IgD-negative memory B cell (primary cell): ENCODE results near the gene FBL. TPM values are rescaled to one million over a fixed set of nuclear protein-coding genes. Genes with fewer than 3 reads are reported as not detected.

ENCODE experiments used
- H3K27ac Mint-ChIP-seq, 3 donors: one replicate each; pipeline ENCODE4 v1.8.0; 2020 to 2022; ENCODE audit warnings: mild to moderate bottlenecking in 3 of 3, mixed read lengths in 3 of 3, moderate library complexity in 1 of 3
- H3K27me3 Mint-ChIP-seq: one replicate; pipeline ENCODE4 v1.8.0; 2021; ENCODE audit warnings: mixed read lengths
- H3K36me3 Mint-ChIP-seq: one replicate; pipeline ENCODE4 v1.8.0; 2020; ENCODE audit warnings: mild to moderate bottlenecking, mixed read lengths
- H3K4me1 Mint-ChIP-seq, 3 donors: one replicate each; pipeline ENCODE4 v1.8.0; 2020 to 2022; ENCODE audit warnings: mixed read lengths in 3 of 3, mild to moderate bottlenecking in 1 of 3
- H3K4me3 Mint-ChIP-seq, 4 donors: one replicate each; pipeline ENCODE4 v1.8.0; 2020 to 2022; ENCODE audit warnings: mild to moderate bottlenecking in 4 of 4, mixed read lengths in 4 of 4, moderate library complexity in 3 of 4
- H3K9me3 Mint-ChIP-seq, 3 donors: one replicate each; pipeline ENCODE4 v1.8.0; 2020 to 2021; ENCODE audit warnings: mixed read lengths in 3 of 3, mild to moderate bottlenecking in 1 of 3
- polyA plus RNA-seq: library from polyadenylated mRNA; unstranded; fragments of 300-500 nt; fragmentation: Illumina TruSeq; gene quantifications from one replicate; pipeline ENCODE4 v1.2.3, GENCODE V29; 2021

Gene FBL
- polyA plus RNA-seq, 1 donor from 2014 or later, result 183 TPM

DNA sequence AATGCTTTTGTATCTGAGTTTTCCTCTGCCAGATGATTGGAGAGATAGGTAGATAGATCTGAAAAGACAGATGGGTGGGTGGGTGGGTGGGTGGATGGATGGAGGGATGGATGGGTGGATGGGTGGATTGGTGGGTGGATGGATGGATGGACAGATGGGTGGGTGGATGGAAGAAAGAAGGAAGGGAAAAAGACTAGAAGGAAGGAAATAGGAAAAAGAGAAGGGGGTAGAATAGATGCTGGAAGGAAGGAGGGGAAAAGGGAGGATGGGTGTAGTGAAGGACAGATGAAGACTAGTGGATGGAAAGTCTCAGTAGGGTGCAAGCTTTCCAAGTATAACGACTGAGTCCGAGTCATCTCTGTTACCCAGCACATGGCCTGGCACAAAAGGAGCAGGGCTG lies 19.0 kb upstream of the FBL start:
- H3K36me3 Mint-ChIP-seq, result peaks cover 1% of the 10 kb centered on the region
- no peaks in the 10 kb centered on the region for H3K4me1 Mint-ChIP-seq
- no peak overlapping the region for H3K27ac Mint-ChIP-seq
- H3K27me3 Mint-ChIP-seq, result peaks cover 4% of the 10 kb centered on the region
- H3K4me3 Mint-ChIP-seq, result peak overlapping the region in 1 of 4 donors; percentile 17
- no peaks in the 10 kb centered on the region for H3K9me3 Mint-ChIP-seq

DNA sequence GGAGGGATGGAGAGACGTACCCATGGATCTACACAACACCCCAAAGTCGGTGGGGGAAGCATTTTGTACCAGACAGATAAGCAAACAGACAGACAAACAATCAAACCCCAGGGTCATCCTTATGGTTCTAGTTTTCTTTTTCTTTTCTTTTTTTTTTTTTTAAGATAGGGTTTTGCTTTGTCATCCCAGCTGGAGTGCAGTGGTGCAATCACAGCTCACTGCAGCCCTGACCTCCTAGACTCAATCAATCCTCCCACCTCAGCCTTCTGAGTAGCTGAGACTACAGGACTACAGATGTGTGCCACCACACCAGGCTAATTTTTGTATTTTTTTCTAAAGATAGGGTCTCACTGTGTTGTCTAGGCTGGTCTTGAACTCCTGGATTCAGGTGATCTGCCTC lies 17.9 kb upstream of the FBL start:
- no peak overlapping the region for H3K4me3 Mint-ChIP-seq
- H3K4me1 Mint-ChIP-seq, result no peaks in the 10 kb centered on the region
- peaks cover 4% of the 10 kb centered on the region for H3K27me3 Mint-ChIP-seq
- H3K36me3 Mint-ChIP-seq, result peaks cover 1% of the 10 kb centered on the region
- H3K9me3 Mint-ChIP-seq, result no peaks in the 10 kb centered on the region
- H3K27ac Mint-ChIP-seq, result no peak overlapping the region

DNA sequence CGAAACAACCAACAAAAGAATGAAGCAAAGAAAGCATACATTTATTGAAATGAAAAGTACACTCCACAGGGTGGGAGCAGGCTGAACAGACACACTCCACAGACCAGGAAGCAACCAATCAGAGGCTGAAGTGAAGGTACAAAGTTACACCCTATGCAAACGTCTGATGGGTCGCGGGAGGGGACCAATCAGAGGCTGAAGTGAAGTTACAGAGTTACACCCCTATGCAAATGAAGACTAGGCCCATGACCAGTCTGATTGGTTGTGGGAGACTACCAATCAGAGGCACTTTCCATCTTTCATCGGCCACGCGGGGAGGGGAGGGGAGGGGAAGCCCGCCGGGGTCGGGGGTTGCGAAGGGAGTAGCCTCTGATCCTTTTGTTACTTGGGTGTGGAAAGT lies 12.4 kb upstream of the FBL start:
- Mint-ChIP-seq H3K36me3 (peaks cover under 1% of the 10 kb centered on the region), H3K4me1 (no peaks in the 10 kb centered on the region), H3K9me3 (peaks cover 0 to 4% (median 2%) of the 10 kb centered on the region in 3 donors), H3K27me3 (peaks cover 9% of the 10 kb centered on the region), H3K27ac (no peak overlapping the region), H3K4me3 (peak overlapping the region in 1 of 4 donors; percentile 3)

DNA sequence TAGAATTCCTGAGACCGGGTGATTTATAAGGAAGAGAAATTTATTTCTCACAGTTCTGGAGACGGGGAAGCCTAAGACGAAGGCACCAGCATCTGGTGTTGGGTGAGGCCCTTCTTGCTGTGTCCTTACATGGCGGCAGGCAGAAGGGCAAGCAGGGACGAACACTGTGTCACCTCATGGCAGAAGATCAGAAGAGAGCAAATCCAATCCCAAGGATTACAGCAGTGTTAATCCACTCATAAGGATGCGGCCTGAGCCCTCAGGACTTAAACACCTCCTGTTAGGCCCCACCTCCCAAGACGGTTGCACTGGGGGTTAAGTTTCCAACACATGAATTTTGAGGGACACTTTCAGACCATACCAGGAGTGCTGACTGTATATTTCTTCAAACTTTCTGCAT lies 6.7 kb upstream of the FBL start:
- H3K9me3 Mint-ChIP-seq, result peaks cover 0 to 2% (median 0%) of the 10 kb centered on the region in 3 donors
- no peak overlapping the region for H3K4me3 Mint-ChIP-seq
- H3K36me3 Mint-ChIP-seq, result peaks cover 2% of the 10 kb centered on the region
- H3K27me3 Mint-ChIP-seq, result peaks cover 9% of the 10 kb centered on the region
- no peak overlapping the region for H3K27ac Mint-ChIP-seq
- H3K4me1 Mint-ChIP-seq, result no peaks in the 10 kb centered on the region

DNA sequence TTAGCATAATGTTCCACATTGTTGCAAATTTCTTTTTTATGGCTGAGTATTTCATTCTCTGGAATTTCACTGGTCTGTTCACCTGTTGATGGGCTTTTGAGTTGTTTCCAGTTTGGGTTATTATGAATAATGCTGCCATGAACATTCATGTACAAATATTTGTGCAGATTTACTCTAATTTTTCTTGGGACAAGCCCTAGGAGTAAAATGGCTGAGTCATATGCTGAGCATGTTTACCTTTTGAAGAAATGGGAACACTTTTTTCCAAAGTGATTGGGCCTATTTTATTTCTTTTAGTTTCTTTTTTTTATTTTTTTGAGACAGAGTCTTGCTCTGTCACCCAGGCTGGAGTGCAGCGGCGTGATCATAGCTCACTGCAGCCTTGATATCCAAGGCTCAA lies 4.7 kb upstream of the FBL start:
- peaks cover 0 to 1% (median 0%) of the 10 kb centered on the region in 3 donors for H3K9me3 Mint-ChIP-seq
- H3K27ac Mint-ChIP-seq, result no peak overlapping the region
- H3K4me3 Mint-ChIP-seq, result peak overlapping the region in 1 of 4 donors; percentile 29
- peaks cover 6 to 7% (median 6%) of the 10 kb centered on the region in 3 donors for H3K4me1 Mint-ChIP-seq
- peaks cover 9% of the 10 kb centered on the region for H3K27me3 Mint-ChIP-seq
- peaks cover 2% of the 10 kb centered on the region for H3K36me3 Mint-ChIP-seq

GRCh38 chr19:39848392-39848791 lies 2.2 kb upstream of the FBL start:
- H3K9me3 Mint-ChIP-seq, result no peaks in the 10 kb centered on the region
- no peak overlapping the region for H3K27ac Mint-ChIP-seq
- H3K4me1 Mint-ChIP-seq, result peaks cover 23 to 24% (median 24%) of the 10 kb centered on the region in 3 donors
- H3K27me3 Mint-ChIP-seq, result peaks cover 2% of the 10 kb centered on the region
- peak overlapping the region in 1 of 4 donors; percentile 78 for H3K4me3 Mint-ChIP-seq
- H3K36me3 Mint-ChIP-seq, result peaks cover 2% of the 10 kb centered on the region

DNA sequence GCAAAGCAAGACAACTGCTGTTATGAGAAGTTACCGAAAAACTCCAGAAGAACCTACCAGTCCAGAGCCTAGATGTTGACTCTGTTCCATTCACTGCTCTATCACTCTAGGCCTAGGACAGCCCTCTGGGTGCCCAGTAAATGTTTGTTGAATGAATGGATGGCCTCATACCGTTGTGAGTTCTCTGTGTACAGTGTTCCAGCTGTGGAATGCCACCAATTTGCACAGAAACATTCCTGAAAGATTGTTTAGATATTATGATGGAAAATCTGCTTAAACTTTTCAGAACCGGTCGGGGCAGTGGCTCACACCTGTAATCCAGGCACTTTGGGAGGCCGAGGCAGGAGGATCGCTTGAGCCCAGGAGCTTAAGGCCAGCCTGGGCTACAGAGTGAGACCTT lies 1.3 kb upstream of the FBL start:
- Mint-ChIP-seq H3K27ac (no peak overlapping the region), H3K4me3 (peak overlapping the region in 3 of 4 donors; percentile 2 to 96 (median 89)), H3K36me3 (peaks cover 2% of the 10 kb centered on the region), H3K4me1 (peaks cover 27 to 32% (median 31%) of the 10 kb centered on the region in 3 donors), H3K9me3 (no peaks in the 10 kb centered on the region), H3K27me3 (peaks cover 2% of the 10 kb centered on the region)

DNA sequence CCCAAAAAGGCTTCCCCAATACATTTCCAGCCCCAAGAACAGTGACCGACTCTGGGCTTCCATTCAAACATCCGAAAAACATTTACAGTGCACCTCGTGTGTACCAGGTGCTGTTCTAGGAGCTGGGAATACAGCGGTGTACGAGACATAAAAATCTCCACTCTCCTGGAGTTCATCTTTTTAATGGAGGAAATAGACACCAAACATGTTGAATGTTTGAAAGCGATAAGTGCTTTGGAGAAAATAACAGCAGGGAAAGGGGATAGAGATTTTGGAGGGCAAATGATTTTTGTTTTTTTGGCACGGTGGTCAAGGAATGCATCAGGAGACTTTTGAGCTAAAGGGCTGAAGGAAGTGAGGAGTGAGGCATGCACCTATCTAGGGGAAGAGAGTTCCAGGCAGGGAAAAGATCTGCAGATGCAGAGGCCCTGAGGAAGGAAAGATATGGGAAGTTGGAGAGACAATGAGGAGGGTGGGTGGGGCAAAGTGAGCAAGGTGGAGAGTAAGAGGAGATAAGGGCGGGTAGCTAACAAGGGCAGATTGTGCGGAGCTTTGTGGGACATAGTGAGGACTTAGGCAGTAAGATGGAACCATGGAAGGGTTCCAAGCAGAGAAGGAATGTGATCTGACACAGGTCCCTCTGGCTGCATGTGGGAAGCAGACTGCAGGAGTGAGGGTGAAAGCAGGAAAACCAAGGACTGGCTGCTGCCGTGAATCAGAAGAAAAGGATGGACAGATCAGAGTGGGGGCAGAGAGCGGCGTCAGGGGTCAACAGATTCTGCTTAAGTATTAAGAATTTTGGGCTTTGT lies 703 bp upstream of the FBL start:
- Mint-ChIP-seq H3K9me3 (no peaks in the 10 kb centered on the region), H3K4me1 (peaks cover 32 to 36% (median 35%) of the 10 kb centered on the region in 3 donors), H3K36me3 (peaks cover 2% of the 10 kb centered on the region), H3K27me3 (peaks cover 2% of the 10 kb centered on the region), H3K27ac (peak overlapping the region; percentile 83 to 97 (median 93)), H3K4me3 (peak overlapping the region; percentile 89 to 96 (median 94))

GRCh38 chr19:39845584-39845932 lies 621 bp downstream of the FBL start:
- Mint-ChIP-seq H3K36me3 (peaks cover 2% of the 10 kb centered on the region), H3K27me3 (no peaks in the 10 kb centered on the region), H3K4me3 (peak overlapping the region; percentile 89 to 96 (median 94)), H3K4me1 (peaks cover 34 to 39% (median 36%) of the 10 kb centered on the region in 3 donors), H3K9me3 (no peaks in the 10 kb centered on the region), H3K27ac (peak overlapping the region; percentile 83 to 97 (median 93))

DNA sequence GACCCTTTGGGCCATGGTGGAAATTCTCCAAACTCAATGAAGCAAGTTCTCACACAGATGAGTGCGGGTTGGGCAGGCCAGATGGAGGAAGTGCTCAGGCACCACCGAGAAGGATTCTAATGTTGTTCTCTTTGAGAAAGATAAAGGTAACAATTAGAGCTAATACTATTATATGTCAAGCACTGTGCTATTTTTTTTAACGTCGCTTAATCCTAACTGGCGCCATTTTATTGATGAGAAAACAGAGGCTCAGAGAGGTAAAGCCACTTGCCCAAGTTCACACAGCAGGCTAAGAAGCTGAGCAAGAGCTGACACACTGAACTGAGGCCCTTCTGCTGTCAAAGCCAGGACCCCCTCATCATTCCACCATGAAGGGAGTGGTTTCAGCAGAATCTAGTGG lies 1.0 kb downstream of the FBL start:
- Mint-ChIP-seq H3K9me3 (no peaks in the 10 kb centered on the region), H3K27me3 (no peaks in the 10 kb centered on the region), H3K4me1 (peaks cover 34 to 39% (median 36%) of the 10 kb centered on the region in 3 donors), H3K4me3 (peak overlapping the region; percentile 89 to 96 (median 94)), H3K27ac (peak overlapping the region; percentile 83 to 97 (median 93)), H3K36me3 (peaks cover 4% of the 10 kb centered on the region)

DNA sequence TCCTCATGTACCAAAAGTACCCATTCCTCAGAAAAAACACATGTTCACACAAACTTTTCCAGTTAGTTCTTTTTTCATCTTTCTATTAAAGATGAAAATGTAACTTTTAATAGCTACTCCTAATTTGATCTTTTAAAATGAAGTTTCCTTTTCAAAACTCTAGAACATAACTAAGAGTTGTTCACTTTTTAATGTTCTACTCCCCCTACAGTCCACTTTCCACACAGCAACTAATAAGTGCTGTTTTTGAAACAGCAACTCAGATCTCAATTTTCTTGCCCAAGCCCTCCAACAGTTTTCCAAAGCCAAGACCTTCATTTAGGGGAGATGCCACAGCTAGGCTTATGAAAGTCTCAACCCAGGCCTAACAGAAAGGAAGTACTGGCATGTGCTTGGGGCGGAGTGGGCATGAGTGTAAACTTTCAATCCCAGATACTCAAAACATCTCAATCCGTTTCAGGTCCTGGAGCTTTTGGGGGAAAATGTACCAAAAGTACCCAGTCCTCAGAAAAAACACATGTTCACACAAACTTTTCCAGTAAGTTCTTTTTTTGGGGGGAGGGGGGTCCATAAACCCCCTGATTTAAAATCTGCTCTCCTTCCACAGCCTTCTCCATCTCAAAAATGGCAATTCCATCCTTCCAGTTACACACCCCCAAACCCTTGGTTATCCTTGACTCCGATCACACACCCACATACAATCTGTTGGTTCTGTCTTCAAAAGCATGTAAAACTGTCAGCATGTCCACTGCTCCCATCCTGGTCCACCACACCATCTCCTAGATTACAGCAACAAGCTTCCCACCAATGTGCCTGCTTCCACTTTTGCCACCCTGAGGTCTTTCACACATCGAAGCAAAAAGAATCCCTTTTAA lies 2.0 kb downstream of the FBL start:
- H3K27me3 Mint-ChIP-seq, result no peaks in the 10 kb centered on the region
- peak overlapping the region; percentile 89 to 96 (median 92) for H3K4me3 Mint-ChIP-seq
- peaks cover 3% of the 10 kb centered on the region for H3K36me3 Mint-ChIP-seq
- no peaks in the 10 kb centered on the region for H3K9me3 Mint-ChIP-seq
- H3K27ac Mint-ChIP-seq, result peak overlapping the region; percentile 60 to 85 (median 83)
- H3K4me1 Mint-ChIP-seq, result peaks cover 34 to 42% (median 36%) of the 10 kb centered on the region in 3 donors

DNA sequence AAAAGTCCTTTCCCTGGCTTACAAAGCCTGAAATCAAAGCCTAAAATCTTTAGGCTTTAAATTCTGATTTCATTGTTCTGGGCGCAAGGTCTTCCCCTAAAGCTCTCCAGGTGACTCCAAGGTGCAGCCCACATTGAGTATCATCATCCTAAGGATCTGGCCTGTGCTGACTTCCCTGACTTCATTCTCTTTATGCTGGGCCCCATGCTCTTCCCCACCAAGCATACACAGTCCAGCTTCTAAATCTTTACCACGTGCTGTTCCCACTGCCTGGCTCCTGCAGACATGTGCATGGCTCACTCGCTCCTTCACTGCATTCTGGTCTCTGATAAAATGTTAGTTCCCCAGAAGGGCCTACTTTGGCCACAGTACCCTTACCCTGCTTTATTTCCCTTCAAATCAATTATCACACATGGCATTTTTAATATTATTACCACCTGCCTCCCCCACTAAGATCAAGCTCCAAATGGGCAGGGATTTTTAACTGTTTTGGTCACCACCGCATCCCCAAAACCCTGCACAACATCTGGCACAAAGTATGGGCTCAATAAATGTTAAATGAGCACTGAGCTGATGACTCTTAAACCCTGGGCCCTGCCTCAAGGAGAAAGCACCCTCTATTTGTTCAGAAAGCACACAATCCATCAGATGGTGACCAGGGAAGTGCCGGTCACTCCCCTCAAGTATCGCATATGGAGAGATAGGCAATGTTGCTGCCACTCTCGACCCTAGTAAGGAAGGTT lies 3.3 kb downstream of the FBL start:
- Mint-ChIP-seq H3K4me3 (peak overlapping the region; percentile 30 to 76 (median 74)), H3K27ac (peak overlapping the region in 1 of 3 donors; percentile 83), H3K27me3 (no peaks in the 10 kb centered on the region), H3K4me1 (peaks cover 34 to 42% (median 36%) of the 10 kb centered on the region in 3 donors), H3K9me3 (no peaks in the 10 kb centered on the region), H3K36me3 (peaks cover 3% of the 10 kb centered on the region)

- H3K27ac Mint-ChIP-seq, result no peak overlapping the region
- H3K9me3 Mint-ChIP-seq, result no peaks in the 10 kb centered on the region
- peaks cover 27 to 36% (median 30%) of the 10 kb centered on the region in 3 donors for H3K4me1 Mint-ChIP-seq
- H3K4me3 Mint-ChIP-seq, result no peak overlapping the region
- peaks cover 3% of the 10 kb centered on the region for H3K36me3 Mint-ChIP-seq
- no peaks in the 10 kb centered on the region for H3K27me3 Mint-ChIP-seq
These were observed 5.1 kb downstream of the FBL start for GRCh38 chr19:39841041-39841440.

DNA sequence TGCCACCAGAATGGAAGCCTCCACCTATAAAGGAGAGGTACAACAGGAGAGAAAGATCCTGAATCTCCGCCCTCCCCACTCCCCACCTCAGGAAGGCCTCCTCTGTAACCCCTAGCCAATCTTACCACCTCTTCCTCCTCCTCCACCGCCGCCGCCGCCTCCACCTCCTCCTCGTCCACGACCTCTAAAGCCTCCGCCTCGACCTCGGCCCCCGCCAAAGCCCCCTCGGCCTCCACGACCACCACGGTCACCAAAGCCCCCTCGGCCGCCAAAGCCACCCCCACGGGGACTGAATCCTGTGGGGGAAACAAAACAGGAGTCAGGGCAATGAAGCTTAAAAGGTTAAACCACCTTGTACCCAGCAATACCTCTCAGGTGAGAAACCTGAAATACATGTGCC lies 5.7 kb downstream of the FBL start:
- no peaks in the 10 kb centered on the region for H3K9me3 Mint-ChIP-seq
- peaks cover 3% of the 10 kb centered on the region for H3K36me3 Mint-ChIP-seq
- H3K27me3 Mint-ChIP-seq, result no peaks in the 10 kb centered on the region
- H3K4me3 Mint-ChIP-seq, result no peak overlapping the region
- no peak overlapping the region for H3K27ac Mint-ChIP-seq
- H3K4me1 Mint-ChIP-seq, result peaks cover 27 to 34% (median 30%) of the 10 kb centered on the region in 3 donors
